Small intestine (tissue), 7 donors: ENCODE results near the gene MUC13. TPM values are rescaled to one million over a fixed set of nuclear protein-coding genes. Genes with fewer than 3 reads are reported as not detected.

Experiments used
- DNase-seq, 2 donors: peaks; one replicate each; pipeline versions ENCODE4 v3.0.0 to v3.0.0-alpha.2; 2013
- FAIRE-seq: peaks from 2 replicates; lab custom pipeline; 2012; peaks lifted over from hg19 to GRCh38; lab: Jason Lieb, UNC
- H3K27ac ChIP-seq, 3 donors: one replicate each; pipeline ENCODE4 v1.5.1; 2013; ENCODE audit warnings: low read length in 2 of 3, mild to moderate bottlenecking in 2 of 3, control low read depth in 1 of 3, inconsistent platforms in 1 of 3, low read depth in 1 of 3, moderate library complexity in 1 of 3
- H3K27me3 ChIP-seq, 3 donors: one replicate each; pipeline ENCODE4 v1.6.1; 2013; ENCODE audit warnings: low read length in 3 of 3, inconsistent platforms in 1 of 3; ENCODE audit not compliant: control insufficient read depth in 3 of 3, insufficient read depth in 3 of 3
- H3K36me3 ChIP-seq, 3 donors: one replicate each; pipeline ENCODE4 v1.6.1; 2013; ENCODE audit warnings: low read length in 3 of 3, inconsistent platforms in 1 of 3, low read depth in 1 of 3, mild to moderate bottlenecking in 1 of 3, moderate library complexity in 1 of 3; ENCODE audit not compliant: control insufficient read depth in 3 of 3, insufficient read depth in 2 of 3
- H3K4me1 ChIP-seq, 3 donors: one replicate each; pipeline ENCODE4 v1.6.1; 2013; ENCODE audit warnings: low read length in 2 of 3, inconsistent platforms in 1 of 3, low read depth in 1 of 3, mild to moderate bottlenecking in 1 of 3, moderate library complexity in 1 of 3; ENCODE audit not compliant: control insufficient read depth in 3 of 3, insufficient read depth in 2 of 3
- H3K4me3 ChIP-seq, 3 donors: one replicate each; pipeline ENCODE4 v1.5.1; 2013; ENCODE audit warnings: low read length in 3 of 3, control low read depth in 1 of 3, inconsistent platforms in 1 of 3, low read depth in 1 of 3, mild to moderate bottlenecking in 1 of 3, moderate library complexity in 1 of 3
- H3K9me3 ChIP-seq, 2 donors: one replicate each; pipeline ENCODE4 v1.6.1; 2013; ENCODE audit warnings: low read depth in 1 of 2, low read length in 1 of 2; ENCODE audit not compliant: control insufficient read depth in 2 of 2, insufficient read depth in 1 of 2
- WGBS, 3 donors: extraction: QIAGEN DNeasy Blood & Tissue Kit; methylation state at CpG; one replicate each; pipeline ENCODE4 v1.1.7; 2013; 5-methylcytosine and 5-hydroxymethylcytosine counted together
- polyA plus RNA-seq, 4 donors: library from polyadenylated mRNA; stranded (reverse) in 3 of 4; unstranded in 1 of 4; fragments of 200-250 nt in 3 of 4; fragments of 120-200 nt in 1 of 4; gene quantifications; one replicate each; pipeline versions ENCODE4 v1.2.1 to v1.2.3, GENCODE V29; 2013
- donor health status: healthy with polysubstance abuse.
- donor health status: control.
- donor health status: control.
- donor health status: Bipolar disorder and iron deficiency.
- donor health status: healthy.

The MUC13 gene
- polyA plus RNA-seq, 4 donors, result 178 to 1,389 (median 408) TPM

DNA sequence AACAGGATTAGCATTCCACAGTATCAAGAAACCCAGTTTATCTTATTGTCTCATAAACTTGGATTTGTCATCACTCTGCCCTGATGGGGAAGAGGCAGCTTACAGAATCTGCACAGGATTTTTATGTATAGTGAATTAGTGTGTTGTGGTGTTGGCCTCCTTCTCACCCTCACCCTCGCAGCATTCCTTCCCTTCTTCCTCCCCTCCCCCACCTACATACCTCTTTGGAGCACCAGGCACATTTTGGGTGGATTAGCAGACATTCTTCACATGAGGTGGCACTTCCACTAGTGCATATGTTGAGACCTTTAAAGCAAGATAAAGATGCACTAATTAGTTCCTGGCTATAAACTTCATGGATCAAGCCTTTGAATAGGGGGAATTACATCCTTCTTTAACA, 61.3 kb downstream of the MUC13 start:
- FAIRE-seq (no peak), DNase-seq (no peak)
- no peak overlapping the region for H3K4me3 ChIP-seq
- peaks cover 0 to 37% (median 2%) of the 10 kb centered on the region in 3 donors for H3K36me3 ChIP-seq
- no peak overlapping the region for H3K27ac ChIP-seq
- peaks cover 4 to 15% (median 8%) of the 10 kb centered on the region in 3 donors for H3K4me1 ChIP-seq
- WGBS, 3 donors, result 68 to 95% (median 74%) methylated on average over 1 of the region's 1 CpG
- no peaks in the 10 kb centered on the region for H3K9me3 ChIP-seq
- no peaks in the 10 kb centered on the region for H3K27me3 ChIP-seq

DNA sequence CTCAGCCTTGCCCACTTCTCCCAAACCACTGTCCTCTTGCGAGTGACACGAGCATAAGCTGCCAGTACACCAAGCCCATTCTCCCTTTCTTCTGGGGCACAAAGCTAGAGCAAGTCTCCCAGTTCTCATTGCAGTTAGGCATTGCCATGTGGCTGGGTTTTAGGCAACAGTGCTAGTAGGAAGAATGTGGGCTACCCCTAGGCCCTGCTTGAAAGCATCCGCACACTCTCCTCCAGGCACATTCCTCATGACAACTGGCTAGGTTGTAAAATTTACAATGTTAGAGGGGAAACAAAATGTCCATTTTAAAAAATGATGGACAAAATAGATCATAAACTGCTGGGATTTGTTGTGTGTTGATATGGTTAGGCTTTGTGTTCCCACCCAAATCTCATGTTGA, 67.0 kb downstream of the MUC13 start:
- 87 to 97% (median 94%) methylated on average over 3 of the region's 3 CpGs for WGBS, 3 donors
- Histone ChIP-seq H3K4me3 (no peak overlapping the region), H3K36me3 (peaks cover 0 to 54% (median 4%) of the 10 kb centered on the region in 3 donors), H3K27ac (no peak overlapping the region), H3K27me3 (no peaks in the 10 kb centered on the region), H3K9me3 (no peaks in the 10 kb centered on the region), H3K4me1 (no peaks in the 10 kb centered on the region)
- FAIRE-seq (no peak), DNase-seq (no peak)

- Histone ChIP-seq H3K9me3 (no peaks in the 10 kb centered on the region), H3K4me1 (peaks cover 0 to 2% (median 0%) of the 10 kb centered on the region in 3 donors), H3K4me3 (no peak overlapping the region), H3K36me3 (peaks cover 0 to 37% (median 0%) of the 10 kb centered on the region in 3 donors), H3K27me3 (no peaks in the 10 kb centered on the region), H3K27ac (no peak overlapping the region)
- FAIRE-seq (no peak), DNase-seq (no peak)
- 62 to 87% (median 70%) methylated on average over 2 of the region's 2 CpGs for WGBS, 3 donors
These were observed 72.5 kb downstream of the MUC13 start for GRCh38 chr3:124862006-124862405.

DNA sequence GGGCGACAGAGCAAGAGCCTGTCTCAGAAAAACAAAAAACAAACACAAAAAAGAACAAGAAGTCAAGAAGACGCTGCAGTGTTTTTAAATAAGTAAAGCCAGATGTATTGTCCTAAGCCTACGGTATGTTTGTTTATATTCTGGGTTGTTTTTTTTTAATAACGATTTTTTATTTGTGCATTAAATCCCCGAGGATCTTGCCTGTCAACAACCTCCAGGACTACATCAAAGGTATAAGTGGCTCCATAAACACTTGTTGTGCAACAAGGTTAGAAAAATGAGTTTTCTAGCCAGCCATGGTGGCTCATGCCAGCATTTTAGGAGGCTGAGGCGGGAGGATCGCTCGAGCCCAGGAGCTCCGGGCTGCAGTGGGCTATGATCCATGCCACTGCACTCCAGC, 73.5 kb downstream of the MUC13 start:
- DNase-seq (no peak), FAIRE-seq (no peak)
- WGBS, 3 donors, result 73 to 90% (median 86%) methylated on average over 9 of the region's 9 CpGs

GRCh38 chr3:124860599-124860998, 74.0 kb downstream of the MUC13 start:
- 69 to 88% (median 85%) methylated on average over 1 of the region's 1 CpG for WGBS, 3 donors
- Histone ChIP-seq H3K36me3 (peaks cover 0 to 31% (median 0%) of the 10 kb centered on the region in 3 donors), H3K27me3 (no peaks in the 10 kb centered on the region), H3K4me1 (peaks cover 0 to 2% (median 0%) of the 10 kb centered on the region in 3 donors), H3K27ac (peak overlapping the region in 1 of 3 donors; percentile 53), H3K9me3 (no peaks in the 10 kb centered on the region), H3K4me3 (no peak overlapping the region)
- DNase-seq (no peak), FAIRE-seq (no peak)

More for the DNA sequence above, 73.5 kb downstream of the MUC13 start:
- Histone ChIP-seq H3K4me1 (peaks cover 0 to 2% (median 0%) of the 10 kb centered on the region in 3 donors), H3K27ac (peak overlapping the region in 1 of 3 donors; percentile 53), H3K4me3 (no peak overlapping the region), H3K36me3 (peaks cover 0 to 31% (median 0%) of the 10 kb centered on the region in 3 donors), H3K27me3 (no peaks in the 10 kb centered on the region), H3K9me3 (no peaks in the 10 kb centered on the region)

DNA sequence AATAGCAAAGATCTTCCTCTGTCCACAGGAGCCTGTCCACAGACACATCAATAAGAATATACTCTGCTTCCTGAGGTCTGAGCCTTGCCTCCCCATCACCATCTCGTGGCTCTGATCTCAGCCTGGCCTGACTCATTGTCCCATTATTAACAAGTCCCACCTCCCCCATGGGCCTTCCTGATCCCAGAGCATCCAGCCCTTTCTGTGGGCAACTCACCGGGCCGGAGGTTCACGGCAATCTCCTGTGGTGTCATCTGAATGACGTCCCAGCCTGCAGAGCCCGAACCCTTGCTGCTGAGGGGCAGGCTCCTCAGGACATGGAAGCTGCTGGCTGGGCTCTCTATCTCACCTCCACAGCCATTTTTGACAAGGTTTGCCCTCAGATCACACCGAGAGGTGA, 75.5 kb downstream of the MUC13 start:
- DNase-seq, result no peak
- FAIRE-seq, result no peak

GRCh38 chr3:124858275-124858674, 76.3 kb downstream of the MUC13 start:
- Histone ChIP-seq H3K9me3 (no peaks in the 10 kb centered on the region), H3K27me3 (no peaks in the 10 kb centered on the region), H3K4me1 (peaks cover 0 to 2% (median 0%) of the 10 kb centered on the region in 3 donors), H3K4me3 (no peak overlapping the region), H3K36me3 (peaks cover 0 to 29% (median 0%) of the 10 kb centered on the region in 3 donors), H3K27ac (peak overlapping the region in 1 of 3 donors; percentile 70)
- no peak for FAIRE-seq
- DNase-seq, result no peak
- WGBS, 3 donors, result 39 to 84% (median 51%) methylated on average over 1 of the region's 1 CpG

More for the DNA sequence above, 75.5 kb downstream of the MUC13 start:
- WGBS, 3 donors, result 74 to 88% (median 78%) methylated on average over 7 of the region's 7 CpGs
- Histone ChIP-seq H3K4me1 (peaks cover 0 to 2% (median 0%) of the 10 kb centered on the region in 3 donors), H3K36me3 (peaks cover 0 to 29% (median 0%) of the 10 kb centered on the region in 3 donors), H3K27ac (peak overlapping the region in 2 of 3 donors; percentile 15 to 19), H3K27me3 (no peaks in the 10 kb centered on the region), H3K9me3 (no peaks in the 10 kb centered on the region), H3K4me3 (no peak overlapping the region)

DNA sequence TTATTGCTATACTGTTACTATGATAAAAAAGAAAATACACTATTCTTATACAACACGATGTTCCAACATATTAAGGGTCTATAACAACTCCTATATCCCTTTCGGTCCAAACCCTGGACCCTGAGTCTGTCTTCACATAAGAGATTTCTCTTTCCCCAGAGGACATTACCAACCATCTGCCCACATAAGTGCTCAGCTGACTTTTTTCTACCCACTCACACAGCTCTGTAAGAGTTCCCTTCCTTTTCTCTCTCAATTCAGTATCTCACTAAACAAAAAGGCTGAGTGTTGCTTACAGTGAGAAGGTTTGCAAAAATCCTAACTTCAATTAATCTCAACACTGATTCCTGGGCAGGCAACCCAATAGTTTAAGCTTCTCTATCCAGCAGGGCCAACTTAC, 77.9 kb downstream of the MUC13 start:
- Histone ChIP-seq H3K27me3 (no peaks in the 10 kb centered on the region), H3K4me3 (no peak overlapping the region), H3K27ac (peak overlapping the region in 1 of 3 donors; percentile 14), H3K36me3 (peaks cover 0 to 28% (median 0%) of the 10 kb centered on the region in 3 donors), H3K9me3 (no peaks in the 10 kb centered on the region), H3K4me1 (peaks cover 0 to 2% (median 0%) of the 10 kb centered on the region in 3 donors)
- 88 to 98% (median 91%) methylated on average over 2 of the region's 2 CpGs for whole genome bisulfite sequencing, 3 donors
- FAIRE-seq (no peak), DNase-seq (no peak)
